Stimulated activated CD4-positive, alpha-beta T cell treated with anti-CD3 and anti-CD28 coated beads, Interleukin-2, amount 100 ng/mL, for 4 hours (primary cell): ENCODE data around the gene SYNDIG1.

Experiments used
- DNase-seq: peaks from one replicate; pipeline ENCODE4 v3.0.0-alpha.2; 2020; ENCODE audit warnings: low read depth

The SYNDIG1 gene

GRCh38 chr20:24567508-24567907 lies 98.1 kb downstream of the SYNDIG1 start:
- no peak for DNase-seq

- DNase-seq = no peak
Observed at GRCh38 chr20:24568842-24569241, 99.4 kb downstream of the SYNDIG1 start.

GRCh38 chr20:24571159-24571558 lies 101.7 kb downstream of the SYNDIG1 start:
- no peak for DNase-seq

GRCh38 chr20:24572140-24572539 lies 102.7 kb downstream of the SYNDIG1 start:
- no peak for DNase-seq

- DNase-seq = no peak
Observed at GRCh38 chr20:24572862-24573261, 103.4 kb downstream of the SYNDIG1 start.

- no peak for DNase-seq
Observed at GRCh38 chr20:24573557-24573956, 104.1 kb downstream of the SYNDIG1 start.

DNA sequence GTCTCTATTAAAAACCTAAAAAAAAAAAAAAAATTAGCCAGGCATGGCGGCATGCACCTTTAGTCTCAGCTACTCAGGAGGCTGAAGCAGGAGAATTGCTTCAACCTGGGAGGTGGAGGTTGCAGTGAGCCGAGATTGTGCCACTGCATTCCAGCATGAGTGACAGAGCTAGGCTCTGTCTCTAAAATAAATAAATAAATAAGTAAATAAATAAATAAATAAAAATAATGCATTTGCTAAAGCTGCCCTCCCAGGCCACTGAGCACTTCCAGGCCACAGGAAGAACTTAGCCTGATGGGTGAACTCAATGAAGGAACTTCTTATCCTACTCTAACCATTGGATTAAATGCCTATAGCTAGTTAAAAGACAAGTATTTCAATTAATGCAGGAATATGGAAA lies 104.9 kb downstream of the SYNDIG1 start:
- DNase-seq = no peak

- no peak for DNase-seq
Observed at GRCh38 chr20:24574797-24575196, 105.4 kb downstream of the SYNDIG1 start.

DNA sequence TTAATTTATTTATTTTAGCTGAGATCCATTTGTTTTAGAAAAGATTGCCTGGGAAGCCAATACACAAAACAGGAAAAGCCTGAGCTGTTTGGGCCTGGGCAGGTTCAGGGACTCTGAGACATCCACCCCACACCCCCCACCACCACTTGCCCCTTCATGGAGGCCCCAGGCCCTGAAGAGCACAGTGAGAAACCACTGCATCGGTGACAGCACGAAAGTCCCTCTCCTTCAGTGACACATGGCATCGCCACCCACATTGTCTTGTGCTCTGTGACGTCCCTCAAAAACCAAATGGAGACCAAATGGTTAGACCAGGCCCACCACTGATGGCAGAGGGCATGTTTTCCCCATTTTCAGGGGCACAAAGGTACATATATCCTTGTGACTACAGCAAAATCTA lies 106.4 kb downstream of the SYNDIG1 start:
- no peak for DNase-seq

- DNase-seq = no peak
Observed at GRCh38 chr20:24576447-24576846, 107.0 kb downstream of the SYNDIG1 start.

GRCh38 chr20:24577271-24577909 lies 108.0 kb downstream of the SYNDIG1 start:
- no peak for DNase-seq

DNA sequence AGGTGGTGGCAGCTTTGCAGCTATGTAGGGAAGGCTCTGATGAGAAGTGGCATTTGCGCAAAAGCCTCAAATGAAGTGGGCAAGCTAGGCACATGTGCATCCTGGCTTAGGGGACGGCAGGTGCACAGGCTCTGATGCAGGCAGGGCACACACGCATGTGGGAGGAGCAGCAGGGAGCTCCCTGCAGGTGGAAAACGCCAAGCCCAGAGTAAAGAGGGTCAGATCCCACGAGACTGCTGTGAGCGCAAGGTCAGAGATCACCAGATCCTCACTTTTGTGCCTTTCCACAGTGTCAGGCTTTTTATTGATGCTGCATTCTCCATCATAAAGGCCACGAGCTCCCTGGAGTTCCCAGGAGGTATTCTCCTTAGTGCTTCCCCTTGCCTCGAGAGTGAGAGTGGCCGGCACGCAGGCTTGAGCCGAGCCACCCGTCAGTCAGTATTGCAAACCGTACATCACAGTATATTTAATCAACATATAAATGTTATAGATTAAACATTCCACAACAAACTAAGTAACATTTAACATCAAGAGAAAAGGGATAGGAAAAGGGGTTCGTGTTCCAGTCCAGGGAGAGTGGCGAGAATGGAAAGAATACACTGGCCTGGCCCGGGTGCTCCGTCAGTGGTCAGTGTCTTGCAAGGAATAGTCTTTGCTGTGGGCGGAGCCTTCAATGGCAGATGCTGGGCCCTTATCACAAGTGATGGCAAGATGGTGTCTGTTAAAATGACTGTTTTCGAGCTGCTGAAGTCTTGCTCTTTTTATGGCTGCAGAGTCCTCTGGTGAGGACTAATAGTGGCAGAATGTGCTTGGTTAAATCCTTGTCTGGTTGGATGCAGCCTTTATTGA lies 109.4 kb downstream of the SYNDIG1 start:
- no peak for DNase-seq

- DNase-seq = no peak
Observed at GRCh38 chr20:24579475-24579874, 110.0 kb downstream of the SYNDIG1 start.

DNA sequence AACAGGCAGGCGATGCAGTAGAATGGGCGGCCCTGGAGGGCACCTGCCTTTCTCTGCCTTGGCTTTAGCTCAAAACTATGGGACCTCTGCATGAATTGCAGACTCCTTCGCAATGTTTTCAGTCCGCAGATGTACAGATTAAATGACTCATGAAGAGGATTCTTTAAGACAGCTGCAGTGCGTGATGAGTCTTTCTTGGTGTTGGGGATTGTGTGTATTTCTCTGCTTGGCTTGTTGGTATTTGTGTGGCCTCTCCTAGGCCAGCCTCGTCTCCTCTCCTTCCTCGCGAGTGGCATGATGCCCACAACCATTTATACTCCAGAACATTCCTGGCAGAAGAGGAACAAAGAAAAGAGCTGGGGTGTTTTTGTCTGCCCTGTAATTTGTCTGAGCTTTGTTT lies 110.6 kb downstream of the SYNDIG1 start:
- no peak for DNase-seq

GRCh38 chr20:24580855-24581254 lies 111.4 kb downstream of the SYNDIG1 start:
- no peak for DNase-seq

DNA sequence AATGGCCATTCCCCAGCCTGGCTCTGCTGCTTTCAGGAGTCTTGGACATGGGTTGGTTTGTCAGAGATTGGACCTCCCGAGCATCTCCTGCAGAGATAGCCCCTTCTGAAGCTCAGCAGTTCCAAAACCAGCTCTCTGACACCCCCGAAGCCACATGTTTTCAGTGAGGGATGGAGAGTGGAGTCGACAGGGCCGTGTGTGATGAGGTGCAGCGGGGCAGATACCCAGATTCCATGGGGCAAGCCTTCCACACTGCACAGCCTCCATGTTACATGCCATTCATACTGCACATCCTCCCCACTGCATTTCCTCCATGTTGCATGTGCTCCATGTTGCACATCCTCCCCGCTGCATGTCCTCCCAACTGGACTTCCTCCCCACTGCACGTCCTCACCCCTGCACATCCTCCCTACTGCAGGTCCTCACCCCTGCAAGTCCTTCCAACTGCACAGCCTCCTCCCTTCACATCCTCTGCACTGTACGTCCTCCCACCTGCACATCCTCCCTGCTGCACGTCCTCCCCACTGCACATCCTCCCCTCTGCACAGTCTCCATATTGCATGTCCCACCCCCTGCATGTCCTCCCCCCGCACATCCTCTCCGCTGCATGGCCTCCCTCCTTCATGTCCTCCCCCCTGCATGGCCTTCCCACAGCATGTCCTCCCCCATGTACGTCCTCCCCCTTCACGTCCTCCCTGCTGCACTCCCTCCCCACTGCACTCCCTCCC lies 112.2 kb downstream of the SYNDIG1 start:
- DNase-seq = no peak

DNA sequence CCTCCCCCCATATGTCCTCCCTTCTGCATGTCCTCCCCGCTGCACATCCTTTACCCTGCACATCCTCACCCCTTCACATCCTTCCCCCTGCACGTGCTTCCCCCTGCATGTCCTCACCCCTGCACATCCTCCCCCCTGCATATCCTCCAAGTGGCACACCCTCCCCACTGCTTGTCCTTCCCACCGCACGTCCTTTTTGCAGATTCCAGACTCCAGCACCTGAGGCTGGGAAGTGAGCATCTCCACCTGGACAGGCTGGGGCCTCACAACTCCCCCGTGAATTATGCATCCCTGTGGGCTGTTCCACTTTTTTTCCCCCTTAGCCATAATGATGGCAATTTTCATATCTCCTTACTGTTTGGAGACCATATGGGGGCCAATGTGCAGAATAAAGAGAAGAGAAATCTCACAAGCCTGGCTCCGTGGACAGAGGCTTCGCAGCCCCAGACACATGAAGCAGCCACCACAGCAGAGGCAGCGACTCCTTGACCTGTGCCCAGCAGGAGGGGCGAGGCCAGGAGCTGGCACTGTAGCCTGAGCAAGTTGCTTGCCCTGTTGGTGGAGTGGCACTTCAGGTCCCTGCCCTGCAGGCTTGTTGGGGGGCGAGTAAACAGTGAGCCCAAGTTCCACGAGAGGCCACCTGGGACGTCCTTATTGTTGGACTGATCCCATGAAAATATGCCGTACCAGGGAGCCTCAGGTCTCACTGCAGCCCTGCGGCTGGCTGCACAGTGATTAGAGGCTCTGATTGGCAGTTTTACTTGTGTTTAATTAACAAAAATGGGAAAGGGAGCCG lies 113.1 kb downstream of the SYNDIG1 start:
- DNase-seq = no peak

GRCh38 chr20:24583169-24583792 lies 113.9 kb downstream of the SYNDIG1 start:
- no peak for DNase-seq

GRCh38 chr20:24584078-24584477 lies 114.6 kb downstream of the SYNDIG1 start:
- DNase-seq = no peak

DNA sequence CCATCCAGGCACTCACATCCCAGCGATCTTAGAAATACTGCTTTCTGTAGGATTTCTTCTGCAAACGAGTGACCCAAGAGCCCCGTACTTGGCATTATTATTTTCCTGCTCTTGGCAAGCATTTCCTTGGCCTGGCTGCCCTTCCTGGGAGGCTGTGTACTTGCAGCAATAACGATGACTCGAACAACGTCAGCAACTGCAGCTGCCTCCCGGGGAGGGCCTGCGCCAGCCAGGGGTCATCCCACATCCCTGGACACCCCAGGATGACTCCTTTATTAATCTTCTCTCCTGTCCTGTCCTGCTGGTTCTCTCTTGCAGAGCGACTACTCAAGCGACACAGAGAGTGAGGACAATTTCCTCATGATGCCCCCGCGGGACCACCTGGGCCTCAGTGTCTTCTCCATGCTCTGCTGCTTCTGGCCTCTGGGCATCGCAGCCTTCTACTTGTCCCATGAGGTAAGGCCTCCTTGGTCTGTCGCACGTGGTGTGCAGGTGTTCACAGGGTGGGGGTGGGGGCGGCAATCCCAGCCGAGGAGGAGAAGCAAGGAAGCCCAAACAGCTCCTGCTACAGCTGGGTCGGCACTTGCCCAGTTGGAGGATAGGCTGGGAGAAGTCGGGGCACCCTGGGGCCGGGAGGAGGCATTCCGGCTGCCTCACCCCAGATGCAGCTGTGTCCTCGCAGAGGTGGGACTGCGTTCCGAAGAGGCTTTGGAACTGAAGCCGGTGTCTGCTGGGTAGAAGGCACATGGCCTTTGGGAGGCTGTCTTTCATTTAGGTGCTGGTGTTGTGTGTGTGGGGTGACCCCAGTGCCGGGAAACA lies 115.3 kb downstream of the SYNDIG1 start:
- DNase-seq = no peak
